H9 (cell line): ENCODE measurements around the gene PERM1. TPM values are rescaled to one million over a fixed set of nuclear protein-coding genes. Genes with fewer than 3 reads are reported as not detected.
A peak's percentile ranks its signal among the peaks of the same experiment; 100 is the strongest.

Source experiments
- DNase-seq: peaks from one replicate; pipeline ENCODE4 v3.0.0-alpha.2; 2017
- H2AFZ ChIP-seq: one replicate; pipeline ENCODE4 v1.6.1; 2013; ENCODE audit warnings: mild to moderate bottlenecking, low read length, control low read depth, moderate library complexity
- H2AK5ac ChIP-seq: 2 replicates; pipeline ENCODE4 v1.6.1; 2013; ENCODE audit warnings: low read length, control low read depth, mixed read lengths; ENCODE audit not compliant: insufficient read length
- H2BK120ac ChIP-seq: one replicate; pipeline ENCODE4 v1.6.1; 2013; ENCODE audit warnings: low read depth, mild to moderate bottlenecking, low read length, control low read depth, inconsistent platforms; ENCODE audit not compliant: poor library complexity, severe bottlenecking
- H2BK12ac ChIP-seq: 2 replicates; pipeline ENCODE4 v1.6.1; 2013; ENCODE audit warnings: low read length, control low read depth, mixed read lengths, low read depth; ENCODE audit not compliant: insufficient read length
- H2BK15ac ChIP-seq: 2 replicates; pipeline ENCODE4 v1.6.1; 2013; ENCODE audit warnings: low read depth, low read length, control low read depth
- H2BK20ac ChIP-seq: one replicate; pipeline ENCODE4 v1.6.1; 2013; ENCODE audit warnings: low read depth, mild to moderate bottlenecking, low read length, control low read depth, inconsistent platforms; ENCODE audit not compliant: poor library complexity, severe bottlenecking
- H2BK5ac ChIP-seq: 2 replicates; pipeline ENCODE4 v1.6.1; 2013; ENCODE audit warnings: low read length, control low read depth, mixed read lengths; ENCODE audit not compliant: insufficient read length
- H3K14ac ChIP-seq: 2 replicates; pipeline ENCODE4 v1.6.1; 2013; ENCODE audit warnings: low read length, control low read depth; ENCODE audit not compliant: insufficient read depth
- H3K18ac ChIP-seq: 2 replicates; pipeline ENCODE4 v1.6.1; 2013; ENCODE audit warnings: low read depth, mild to moderate bottlenecking, mixed read lengths, low read length, control low read depth; ENCODE audit not compliant: insufficient read length
- H3K23ac ChIP-seq: 2 replicates; pipeline ENCODE4 v1.6.1; 2013; ENCODE audit warnings: low read length, control low read depth, mixed read lengths, low read depth; ENCODE audit not compliant: insufficient read length
- H3K23me2 ChIP-seq: 2 replicates; pipeline ENCODE4 v1.6.1; 2013; ENCODE audit warnings: low read depth, mild to moderate bottlenecking, mixed read lengths, low read length, control low read depth; ENCODE audit not compliant: insufficient read length, poor library complexity, severe bottlenecking
- H3K27ac ChIP-seq: 2 replicates; pipeline ENCODE4 v1.5.1; 2013; ENCODE audit warnings: low read length, control low read depth, mixed read lengths, low read depth; ENCODE audit not compliant: insufficient read length
- H3K27me3 ChIP-seq: 2 replicates; pipeline ENCODE4 v1.6.1; 2013; ENCODE audit warnings: low read length, control low read depth, inconsistent platforms; ENCODE audit not compliant: insufficient read depth
- H3K4ac ChIP-seq: 2 replicates; pipeline ENCODE4 v1.6.1; 2013; ENCODE audit warnings: low read depth, mild to moderate bottlenecking, control low read depth, inconsistent platforms, low read length, moderate library complexity
- H3K4me1 ChIP-seq: 2 replicates; pipeline ENCODE4 v1.6.1; 2013; ENCODE audit warnings: low read length, control low read depth, inconsistent platforms; ENCODE audit not compliant: insufficient read depth
- H3K4me2 ChIP-seq: 2 replicates; pipeline ENCODE4 v1.6.1; 2013; ENCODE audit warnings: low read length, control low read depth, mixed read lengths; ENCODE audit not compliant: insufficient read length, insufficient read depth
- H3K56ac ChIP-seq: 2 replicates; pipeline ENCODE4 v1.6.1; 2013; ENCODE audit warnings: low read depth, mild to moderate bottlenecking, mixed read lengths, low read length, control low read depth; ENCODE audit not compliant: insufficient read length
- H3K79me1 ChIP-seq: 2 replicates; pipeline ENCODE4 v1.6.1; 2013; ENCODE audit warnings: low read depth, mild to moderate bottlenecking, moderate library complexity, low read length, control low read depth, inconsistent platforms; ENCODE audit not compliant: insufficient read depth, poor library complexity, severe bottlenecking
- H3K79me2 ChIP-seq: 2 replicates; pipeline ENCODE4 v1.6.1; 2013; ENCODE audit warnings: low read length, control low read depth, inconsistent platforms; ENCODE audit not compliant: insufficient read depth
- H3K9ac ChIP-seq: 2 replicates; pipeline ENCODE4 v1.6.1; 2013; ENCODE audit warnings: low read length, control low read depth, mixed read lengths; ENCODE audit not compliant: insufficient read length; ENCODE audit errors: extremely low read depth
- H3K9me3 ChIP-seq: one replicate; pipeline ENCODE4 v1.6.1; 2013; ENCODE audit warnings: low read depth, low read length, inconsistent platforms; ENCODE audit not compliant: control insufficient read depth
- H3T11ph ChIP-seq: one replicate; pipeline ENCODE4 v1.6.1; 2013; ENCODE audit warnings: mild to moderate bottlenecking, low read length, control low read depth, inconsistent platforms
- H4K20me1 ChIP-seq: one replicate; pipeline ENCODE4 v1.6.1; 2013; ENCODE audit not compliant: control insufficient read depth, insufficient read length, insufficient read depth
- H4K5ac ChIP-seq: 2 replicates; pipeline ENCODE4 v1.6.1; 2013; ENCODE audit warnings: low read depth, mild to moderate bottlenecking, mixed read lengths, low read length, control low read depth; ENCODE audit not compliant: insufficient read length
- H4K8ac ChIP-seq: replicated peaks from 2 replicates; pipeline ENCODE4 v1.6.1; 2013; ENCODE audit warnings: low read length, control low read depth, mixed read lengths, low read depth; ENCODE audit not compliant: insufficient read length
- H4K91ac ChIP-seq: 2 replicates; pipeline ENCODE4 v1.6.1; 2013; ENCODE audit warnings: low read depth, mild to moderate bottlenecking, moderate library complexity, mixed read lengths, low read length, control low read depth; ENCODE audit not compliant: insufficient read length
- H3K27ac Mint-ChIP-seq, 3 experiments: 2 replicates in 2 of 3; 3 replicates in 1 of 3; pipeline ENCODE4 v1.8.0; 2020 to 2021; ENCODE audit warnings: mixed read lengths in 3 of 3, mild to moderate bottlenecking in 1 of 3, moderate library complexity in 1 of 3
- H3K27me3 Mint-ChIP-seq: 2 replicates; pipeline ENCODE4 v1.8.0; 2021; ENCODE audit warnings: low read depth, mild to moderate bottlenecking, moderate library complexity, mixed read lengths
- H3K36me3 Mint-ChIP-seq, 3 experiments: 2 replicates in 2 of 3; 3 replicates in 1 of 3; pipeline ENCODE4 v1.8.0; 2020 to 2021; ENCODE audit warnings: low read depth in 3 of 3, mixed read lengths in 3 of 3; ENCODE audit not compliant: insufficient read depth in 1 of 3
- H3K4me1 Mint-ChIP-seq, 2 experiments: 2 replicates each; pipeline ENCODE4 v1.8.0; 2020; ENCODE audit warnings: mixed read lengths in 2 of 2
- H3K4me3 Mint-ChIP-seq, 2 experiments: 2 replicates in 1 of 2; 3 replicates in 1 of 2; pipeline ENCODE4 v1.8.0; 2020 to 2021; ENCODE audit warnings: mild to moderate bottlenecking in 2 of 2, mixed read lengths in 2 of 2, moderate library complexity in 1 of 2
- H3K9me3 Mint-ChIP-seq, 2 experiments: 2 replicates in 1 of 2; 3 replicates in 1 of 2; pipeline ENCODE4 v1.8.0; 2020; ENCODE audit warnings: mild to moderate bottlenecking in 2 of 2, mixed read lengths in 2 of 2, moderate library complexity in 1 of 2
- WGBS: extraction: QIAGEN DNeasy Blood & Tissue Kit; methylation state at CpG from one replicate; pipeline ENCODE4 v1.1.7; 2013; ENCODE audit warnings: missing lambda C conversion rate, low lambda C conversion rate, mixed read lengths; ENCODE audit not compliant: insufficient read length; ENCODE audit errors: extremely low coverage; 5-methylcytosine and 5-hydroxymethylcytosine counted together
- total RNA-seq: library from RNA; stranded (reverse); gene quantifications from 2 replicates; pipeline ENCODE4 v1.2.1, GENCODE V29; 2021
- TF ChIP-seq, protein P1 (sequence below): fragments of 200-600 bp; sonication (generic); conservative IDR thresholded peaks from 3 replicates; pipeline ENCODE4 v1.8.0; 2021; ENCODE audit warnings: antibody characterized with exemption, mild to moderate bottlenecking

The PERM1 gene
- total RNA-seq, 1 experiment from 2014 or later: not detected

DNA sequence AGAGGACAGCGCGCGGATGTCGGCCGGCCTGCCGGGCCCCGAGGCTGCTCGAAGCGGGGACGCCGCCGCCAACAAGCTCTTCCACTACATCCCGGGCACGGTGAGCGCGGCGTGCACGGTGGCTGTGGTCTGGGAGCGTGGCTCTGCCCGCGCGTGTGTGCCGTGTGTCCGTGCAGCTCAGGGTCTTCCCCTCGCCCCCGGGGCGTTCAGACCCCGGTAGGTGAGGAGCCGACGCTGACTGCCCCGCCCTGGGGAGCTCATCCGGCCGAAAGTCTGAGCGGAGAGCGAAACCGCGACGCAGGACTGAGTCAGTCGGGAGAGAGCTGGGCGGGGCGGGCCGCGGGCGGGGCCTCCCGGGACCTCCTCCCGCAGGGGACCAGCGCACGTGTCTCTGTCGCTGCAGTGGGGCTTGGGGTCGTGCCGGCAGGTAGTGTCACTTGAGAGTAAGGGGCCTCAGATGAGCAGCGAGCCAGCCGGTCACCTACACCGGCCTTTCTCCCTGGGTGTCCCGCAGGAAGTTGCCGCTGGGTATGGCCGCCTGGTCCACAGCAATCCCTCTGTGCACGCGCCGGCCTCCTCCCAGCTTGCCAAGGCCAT, 15.1 kb downstream of the PERM1 start:
- Histone ChIP-seq H2BK12ac (no peak overlapping the region), H3K27me3 (peaks cover 11% of the 10 kb centered on the region; the same call in 1 of the 2 replicates), H3K4me2 (peak overlapping the region; percentile 68), H4K5ac (no peak overlapping the region), H2BK15ac (no peak overlapping the region), H3K79me2 (no peaks in the 10 kb centered on the region), H3K23me2 (peaks cover 9% of the 10 kb centered on the region), H4K20me1 (no peaks in the 10 kb centered on the region), H3K23ac (no peak overlapping the region), H3K4me1 (no peaks in the 10 kb centered on the region), H2AK5ac (no peak overlapping the region), H3K27ac (no peak overlapping the region), H3K14ac (peak overlapping the region; percentile 68; the same call in 1 of the 2 replicates), H3K9ac (no peak overlapping the region), H2BK5ac (no peak overlapping the region), H2AFZ (no peak overlapping the region), H2BK120ac (no peak overlapping the region), H2BK20ac (no peak overlapping the region), H3K9me3 (no peaks in the 10 kb centered on the region), H3K4ac (no peak overlapping the region), H3T11ph (no peak overlapping the region), H3K18ac (peak overlapping the region; percentile 51), H4K8ac (no peak overlapping the region), H3K56ac (no peak overlapping the region), H4K91ac (no peak overlapping the region), H3K79me1 (no peaks in the 10 kb centered on the region)
- Mint-ChIP-seq H3K4me3 (peak overlapping the region; percentile 57 to 76), H3K27me3 (peaks cover 47% of the 10 kb centered on the region), H3K4me1 (peaks cover 0 to 3% of the 10 kb centered on the region in 2 experiments; a peak in 2 of 4 replicates), H3K9me3 (peaks cover 3 to 4% of the 10 kb centered on the region in 2 experiments; a peak in 3 of 5 replicates), H3K27ac (no peak overlapping the region), H3K36me3 (peaks cover 0 to 25% (median 24%) of the 10 kb centered on the region in 3 experiments; a peak in 6 of 7 replicates)
- TF ChIP-seq, protein P1, sequence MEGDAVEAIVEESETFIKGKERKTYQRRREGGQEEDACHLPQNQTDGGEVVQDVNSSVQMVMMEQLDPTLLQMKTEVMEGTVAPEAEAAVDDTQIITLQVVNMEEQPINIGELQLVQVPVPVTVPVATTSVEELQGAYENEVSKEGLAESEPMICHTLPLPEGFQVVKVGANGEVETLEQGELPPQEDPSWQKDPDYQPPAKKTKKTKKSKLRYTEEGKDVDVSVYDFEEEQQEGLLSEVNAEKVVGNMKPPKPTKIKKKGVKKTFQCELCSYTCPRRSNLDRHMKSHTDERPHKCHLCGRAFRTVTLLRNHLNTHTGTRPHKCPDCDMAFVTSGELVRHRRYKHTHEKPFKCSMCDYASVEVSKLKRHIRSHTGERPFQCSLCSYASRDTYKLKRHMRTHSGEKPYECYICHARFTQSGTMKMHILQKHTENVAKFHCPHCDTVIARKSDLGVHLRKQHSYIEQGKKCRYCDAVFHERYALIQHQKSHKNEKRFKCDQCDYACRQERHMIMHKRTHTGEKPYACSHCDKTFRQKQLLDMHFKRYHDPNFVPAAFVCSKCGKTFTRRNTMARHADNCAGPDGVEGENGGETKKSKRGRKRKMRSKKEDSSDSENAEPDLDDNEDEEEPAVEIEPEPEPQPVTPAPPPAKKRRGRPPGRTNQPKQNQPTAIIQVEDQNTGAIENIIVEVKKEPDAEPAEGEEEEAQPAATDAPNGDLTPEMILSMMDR: no peak
- WGBS: no CpG with 5 or more reads among the region's 60 CpGs
- DNase-seq: peak; percentile 76
